GM23338 (cell line): ENCODE measurements around the gene HFE. TPM values are rescaled to one million over a fixed set of nuclear protein-coding genes. Genes with fewer than 3 reads are reported as not detected.

Experiments
- ATAC-seq: fragments of 200-7000 bp; cut with Tn5 transposase; 3 replicates; pipeline ENCODE4 v1.9.1; 2020
- DNase-seq: peaks from one replicate; pipeline ENCODE4 v3.0.0-alpha.2; 2015; ENCODE audit warnings: low spot score
- H2AFZ ChIP-seq: fragments of 200-600 bp; sonication (generic); 2 replicates; pipeline ENCODE4 v1.8.0; 2016; ENCODE audit warnings: antibody characterized with exemption, mild to moderate bottlenecking, moderate library complexity
- H3F3A ChIP-seq: fragments of 200-600 bp; sonication (generic); replicated peaks from 2 replicates; pipeline ENCODE4 v1.8.0; 2017; ENCODE audit warnings: antibody characterized with exemption, mixed run types, low read depth
- H3K27ac ChIP-seq: fragments of 200-600 bp; sonication (generic); 2 replicates; pipeline ENCODE4 v1.6.1; 2016; ENCODE audit warnings: low read depth
- H3K27me3 ChIP-seq: fragments of 200-600 bp; sonication (generic); 2 replicates; pipeline ENCODE4 v1.8.0; 2016; ENCODE audit warnings: mild to moderate bottlenecking, mixed run types, moderate library complexity; ENCODE audit not compliant: insufficient read depth
- H3K36me3 ChIP-seq: fragments of 200-600 bp; sonication (generic); 2 replicates; pipeline ENCODE4 v1.8.0; 2016; ENCODE audit warnings: mild to moderate bottlenecking; ENCODE audit not compliant: insufficient read depth
- H3K4me1 ChIP-seq: fragments of 200-600 bp; sonication (generic); 2 replicates; pipeline ENCODE4 v1.8.0; 2016; ENCODE audit warnings: mild to moderate bottlenecking, moderate library complexity; ENCODE audit not compliant: insufficient read depth
- H3K4me2 ChIP-seq: fragments of 200-600 bp; sonication (generic); 2 replicates; pipeline ENCODE4 v1.7.1; 2017; ENCODE audit warnings: mixed run types
- H3K4me3 ChIP-seq: fragments of 200-600 bp; sonication (generic); 2 replicates; pipeline ENCODE4 v1.6.1; 2016; ENCODE audit warnings: mixed run types
- H3K79me2 ChIP-seq: fragments of 200-600 bp; sonication (generic); replicated peaks from 2 replicates; pipeline ENCODE4 v1.8.0; 2017; ENCODE audit warnings: mild to moderate bottlenecking; ENCODE audit not compliant: insufficient read depth
- H3K9me2 ChIP-seq: fragments of 200-600 bp; sonication (generic); 2 replicates; pipeline ENCODE4 v1.8.0; 2017; ENCODE audit not compliant: insufficient read depth
- H4K20me1 ChIP-seq: fragments of 200-600 bp; sonication (generic); replicated peaks from 2 replicates; pipeline ENCODE4 v1.8.0; 2017; ENCODE audit warnings: mild to moderate bottlenecking; ENCODE audit not compliant: insufficient read depth
- H3K27ac Mint-ChIP-seq: 2 replicates; pipeline ENCODE4 v1.8.0; 2020; ENCODE audit warnings: inconsistent platforms, mild to moderate bottlenecking, moderate library complexity, mixed read lengths
- H3K27me3 Mint-ChIP-seq: 3 replicates; pipeline ENCODE4 v1.8.0; 2022; ENCODE audit warnings: low read depth, mild to moderate bottlenecking, moderate library complexity, mixed read lengths, inconsistent platforms; ENCODE audit not compliant: insufficient read depth, poor library complexity
- H3K36me3 Mint-ChIP-seq: 3 replicates; pipeline ENCODE4 v1.8.0; 2021; ENCODE audit warnings: low read depth, mild to moderate bottlenecking, inconsistent platforms, moderate library complexity, mixed read lengths
- H3K4me1 Mint-ChIP-seq: 3 replicates; pipeline ENCODE4 v1.8.0; 2020; ENCODE audit warnings: mild to moderate bottlenecking, inconsistent platforms, mixed read lengths
- H3K4me3 Mint-ChIP-seq: 3 replicates; pipeline ENCODE4 v1.8.0; 2021; ENCODE audit warnings: moderate library complexity, mild to moderate bottlenecking, inconsistent platforms, mixed read lengths
- H3K9me3 Mint-ChIP-seq: 3 replicates; pipeline ENCODE4 v1.8.0; 2020; ENCODE audit warnings: moderate library complexity, mild to moderate bottlenecking, inconsistent platforms, mixed read lengths
- CREB1 ChIP-seq: fragments of 250-450 bp; sonication (Bioruptor Pico); IDR thresholded peaks from 2 replicates; pipeline ENCODE4 v1.5.0; 2020; ENCODE audit warnings: low read depth, mild to moderate bottlenecking, moderate library complexity
- EZH2 ChIP-seq: fragments of 200-600 bp; sonication (generic); IDR thresholded peaks from one replicate; pipeline ENCODE4 v1.8.0; 2017; ENCODE audit warnings: antibody characterized with exemption, mild to moderate bottlenecking, low read depth; ENCODE audit not compliant: unreplicated experiment
- EZH2phosphoT487 ChIP-seq: fragments of 200-600 bp; sonication (generic); IDR thresholded peaks from one replicate; pipeline ENCODE4 v1.8.1; 2018; ENCODE audit warnings: antibody characterized with exemption; ENCODE audit not compliant: unreplicated experiment
- JUNB ChIP-seq: IDR thresholded peaks from one replicate; pipeline ENCODE4 v1.6.1; 2016; ENCODE audit warnings: antibody characterized with exemption; ENCODE audit not compliant: unreplicated experiment
- NANOG ChIP-seq: IDR thresholded peaks from 2 replicates; pipeline ENCODE4 v1.6.1; 2016; ENCODE audit warnings: antibody characterized with exemption, borderline replicate concordance
- POLR2AphosphoS5 ChIP-seq: IDR thresholded peaks from 2 replicates; pipeline ENCODE4 v1.6.1; 2016; ENCODE audit warnings: antibody characterized with exemption, low read depth
- ZNF114 ChIP-seq: fragments of 250-450 bp; sonication (Bioruptor Pico); IDR thresholded peaks from 2 replicates; pipeline ENCODE4 v1.5.0; 2020; ENCODE audit warnings: mild to moderate bottlenecking, moderate library complexity
- ZNF331 ChIP-seq: fragments of 250-450 bp; sonication (Bioruptor Pico); IDR thresholded peaks from 2 replicates; pipeline ENCODE4 v1.5.0; 2020; ENCODE audit warnings: low read depth, mild to moderate bottlenecking, moderate library complexity
- polyA plus RNA-seq: library from polyadenylated mRNA; unstranded; fragments of >200 nt; fragmentation: Nextera tagmentation; extraction: Ambion mirVana; gene quantifications from 2 replicates; pipeline ENCODE4 v1.2.1, GENCODE V29; 2016
- total RNA-seq: library from RNA; depleted of rRNA; stranded (reverse); fragments of >200 nt; shearing (Covaris generic); gene quantifications from 2 replicates; pipeline ENCODE4 v1.2.3, GENCODE V29; 2014
- TF ChIP-seq, protein P1 (sequence below), 2 experiments: fragments of 200-600 bp in 1 of 2; sonication (generic) in 1 of 2; conservative IDR thresholded peaks; 2 replicates each; pipeline versions ENCODE4 v1.5.1 to v1.6.1; 2016 to 2017; ENCODE audit warnings: antibody characterized with exemption in 2 of 2, low read depth in 2 of 2, mild to moderate bottlenecking in 2 of 2, moderate library complexity in 1 of 2
- TF ChIP-seq, protein P2 (sequence below): IDR thresholded peaks from one replicate; pipeline ENCODE4 v1.6.1; 2018; ENCODE audit warnings: antibody characterized with exemption; ENCODE audit not compliant: unreplicated experiment
- TF ChIP-seq, protein P3 (sequence below): IDR thresholded peaks from 2 replicates; pipeline ENCODE4 v1.6.1; 2016; ENCODE audit warnings: antibody characterized with exemption
- TF ChIP-seq, protein P4 (sequence below): fragments of 250-450 bp; sonication (Bioruptor Pico); IDR thresholded peaks from 2 replicates; pipeline ENCODE4 v1.5.0; 2020; ENCODE audit warnings: mild to moderate bottlenecking, moderate library complexity

Gene HFE
- total and polyA plus RNA-seq, 2 experiments from 2014 or later = 0.53 to 0.63 TPM

DNA sequence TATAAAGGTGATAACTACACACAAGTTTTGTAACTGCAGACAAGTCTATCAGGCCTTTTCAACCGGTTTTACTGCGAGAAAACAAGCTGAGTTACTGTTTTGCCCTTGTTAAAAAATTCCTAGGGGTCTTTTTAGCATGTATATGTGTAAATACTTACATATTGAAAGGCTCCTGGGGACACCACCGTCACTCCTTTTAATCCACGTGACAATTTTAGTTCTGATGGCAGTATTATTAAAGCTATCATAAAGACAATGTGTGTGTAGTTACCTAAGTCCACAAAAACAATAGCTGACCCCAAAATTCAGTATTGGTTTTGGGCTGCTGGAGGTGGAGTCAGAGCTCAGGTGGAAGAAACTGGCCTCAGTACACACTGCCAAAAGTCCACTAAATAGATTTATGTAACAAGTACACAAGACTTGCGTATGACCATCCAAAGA is 41.3 kb upstream of the HFE start:
- peaks cover 2% of the 10 kb centered on the region; the same call in 2 of the 3 replicates for H3K36me3 Mint-ChIP-seq
- H3K27ac Mint-ChIP-seq = peak overlapping the region; percentile 97
- Histone ChIP-seq H2AFZ (no peak overlapping the region), H3K79me2 (no peaks in the 10 kb centered on the region), H3K4me2 (no peak overlapping the region), H3K4me3 (no peak overlapping the region), H3K27ac (peak overlapping the region; percentile 56; the same call in 1 of the 2 replicates), H3F3A (no peaks in the 10 kb centered on the region), H3K9me2 (no peaks in the 10 kb centered on the region), H3K27me3 (no peaks in the 10 kb centered on the region), H4K20me1 (no peaks in the 10 kb centered on the region), H3K4me1 (peaks cover 12% of the 10 kb centered on the region; the same call in 1 of the 2 replicates), H3K36me3 (no peaks in the 10 kb centered on the region)
- H3K27me3 Mint-ChIP-seq = peaks cover 17% of the 10 kb centered on the region
- ATAC-seq = no peak
- H3K9me3 Mint-ChIP-seq = peaks cover 3% of the 10 kb centered on the region; the same call in 1 of the 3 replicates
- H3K4me1 Mint-ChIP-seq = peaks cover 34% of the 10 kb centered on the region
- no peak for DNase-seq
- no peak for TF ChIP-seq JUNB
- no peak for TF ChIP-seq CREB1 (CRISPR knock-in tag)
- TF ChIP-seq, protein P1, sequence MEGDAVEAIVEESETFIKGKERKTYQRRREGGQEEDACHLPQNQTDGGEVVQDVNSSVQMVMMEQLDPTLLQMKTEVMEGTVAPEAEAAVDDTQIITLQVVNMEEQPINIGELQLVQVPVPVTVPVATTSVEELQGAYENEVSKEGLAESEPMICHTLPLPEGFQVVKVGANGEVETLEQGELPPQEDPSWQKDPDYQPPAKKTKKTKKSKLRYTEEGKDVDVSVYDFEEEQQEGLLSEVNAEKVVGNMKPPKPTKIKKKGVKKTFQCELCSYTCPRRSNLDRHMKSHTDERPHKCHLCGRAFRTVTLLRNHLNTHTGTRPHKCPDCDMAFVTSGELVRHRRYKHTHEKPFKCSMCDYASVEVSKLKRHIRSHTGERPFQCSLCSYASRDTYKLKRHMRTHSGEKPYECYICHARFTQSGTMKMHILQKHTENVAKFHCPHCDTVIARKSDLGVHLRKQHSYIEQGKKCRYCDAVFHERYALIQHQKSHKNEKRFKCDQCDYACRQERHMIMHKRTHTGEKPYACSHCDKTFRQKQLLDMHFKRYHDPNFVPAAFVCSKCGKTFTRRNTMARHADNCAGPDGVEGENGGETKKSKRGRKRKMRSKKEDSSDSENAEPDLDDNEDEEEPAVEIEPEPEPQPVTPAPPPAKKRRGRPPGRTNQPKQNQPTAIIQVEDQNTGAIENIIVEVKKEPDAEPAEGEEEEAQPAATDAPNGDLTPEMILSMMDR (conservative IDR thresholded peaks at IDR 0.05; ENCODE audit: low read depth in 2 of 2) = no peak
- TF ChIP-seq EZH2 = no peak
- TF ChIP-seq, protein P2, sequence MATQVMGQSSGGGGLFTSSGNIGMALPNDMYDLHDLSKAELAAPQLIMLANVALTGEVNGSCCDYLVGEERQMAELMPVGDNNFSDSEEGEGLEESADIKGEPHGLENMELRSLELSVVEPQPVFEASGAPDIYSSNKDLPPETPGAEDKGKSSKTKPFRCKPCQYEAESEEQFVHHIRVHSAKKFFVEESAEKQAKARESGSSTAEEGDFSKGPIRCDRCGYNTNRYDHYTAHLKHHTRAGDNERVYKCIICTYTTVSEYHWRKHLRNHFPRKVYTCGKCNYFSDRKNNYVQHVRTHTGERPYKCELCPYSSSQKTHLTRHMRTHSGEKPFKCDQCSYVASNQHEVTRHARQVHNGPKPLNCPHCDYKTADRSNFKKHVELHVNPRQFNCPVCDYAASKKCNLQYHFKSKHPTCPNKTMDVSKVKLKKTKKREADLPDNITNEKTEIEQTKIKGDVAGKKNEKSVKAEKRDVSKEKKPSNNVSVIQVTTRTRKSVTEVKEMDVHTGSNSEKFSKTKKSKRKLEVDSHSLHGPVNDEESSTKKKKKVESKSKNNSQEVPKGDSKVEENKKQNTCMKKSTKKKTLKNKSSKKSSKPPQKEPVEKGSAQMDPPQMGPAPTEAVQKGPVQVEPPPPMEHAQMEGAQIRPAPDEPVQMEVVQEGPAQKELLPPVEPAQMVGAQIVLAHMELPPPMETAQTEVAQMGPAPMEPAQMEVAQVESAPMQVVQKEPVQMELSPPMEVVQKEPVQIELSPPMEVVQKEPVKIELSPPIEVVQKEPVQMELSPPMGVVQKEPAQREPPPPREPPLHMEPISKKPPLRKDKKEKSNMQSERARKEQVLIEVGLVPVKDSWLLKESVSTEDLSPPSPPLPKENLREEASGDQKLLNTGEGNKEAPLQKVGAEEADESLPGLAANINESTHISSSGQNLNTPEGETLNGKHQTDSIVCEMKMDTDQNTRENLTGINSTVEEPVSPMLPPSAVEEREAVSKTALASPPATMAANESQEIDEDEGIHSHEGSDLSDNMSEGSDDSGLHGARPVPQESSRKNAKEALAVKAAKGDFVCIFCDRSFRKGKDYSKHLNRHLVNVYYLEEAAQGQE = no peak
- TF ChIP-seq EZH2phosphoT487 = no peak
- no peak for TF ChIP-seq POLR2AphosphoS5
- TF ChIP-seq NANOG = no peak
- TF ChIP-seq, protein P3, sequence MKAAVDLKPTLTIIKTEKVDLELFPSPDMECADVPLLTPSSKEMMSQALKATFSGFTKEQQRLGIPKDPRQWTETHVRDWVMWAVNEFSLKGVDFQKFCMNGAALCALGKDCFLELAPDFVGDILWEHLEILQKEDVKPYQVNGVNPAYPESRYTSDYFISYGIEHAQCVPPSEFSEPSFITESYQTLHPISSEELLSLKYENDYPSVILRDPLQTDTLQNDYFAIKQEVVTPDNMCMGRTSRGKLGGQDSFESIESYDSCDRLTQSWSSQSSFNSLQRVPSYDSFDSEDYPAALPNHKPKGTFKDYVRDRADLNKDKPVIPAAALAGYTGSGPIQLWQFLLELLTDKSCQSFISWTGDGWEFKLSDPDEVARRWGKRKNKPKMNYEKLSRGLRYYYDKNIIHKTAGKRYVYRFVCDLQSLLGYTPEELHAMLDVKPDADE = no peak
- TF ChIP-seq, protein P4, sequence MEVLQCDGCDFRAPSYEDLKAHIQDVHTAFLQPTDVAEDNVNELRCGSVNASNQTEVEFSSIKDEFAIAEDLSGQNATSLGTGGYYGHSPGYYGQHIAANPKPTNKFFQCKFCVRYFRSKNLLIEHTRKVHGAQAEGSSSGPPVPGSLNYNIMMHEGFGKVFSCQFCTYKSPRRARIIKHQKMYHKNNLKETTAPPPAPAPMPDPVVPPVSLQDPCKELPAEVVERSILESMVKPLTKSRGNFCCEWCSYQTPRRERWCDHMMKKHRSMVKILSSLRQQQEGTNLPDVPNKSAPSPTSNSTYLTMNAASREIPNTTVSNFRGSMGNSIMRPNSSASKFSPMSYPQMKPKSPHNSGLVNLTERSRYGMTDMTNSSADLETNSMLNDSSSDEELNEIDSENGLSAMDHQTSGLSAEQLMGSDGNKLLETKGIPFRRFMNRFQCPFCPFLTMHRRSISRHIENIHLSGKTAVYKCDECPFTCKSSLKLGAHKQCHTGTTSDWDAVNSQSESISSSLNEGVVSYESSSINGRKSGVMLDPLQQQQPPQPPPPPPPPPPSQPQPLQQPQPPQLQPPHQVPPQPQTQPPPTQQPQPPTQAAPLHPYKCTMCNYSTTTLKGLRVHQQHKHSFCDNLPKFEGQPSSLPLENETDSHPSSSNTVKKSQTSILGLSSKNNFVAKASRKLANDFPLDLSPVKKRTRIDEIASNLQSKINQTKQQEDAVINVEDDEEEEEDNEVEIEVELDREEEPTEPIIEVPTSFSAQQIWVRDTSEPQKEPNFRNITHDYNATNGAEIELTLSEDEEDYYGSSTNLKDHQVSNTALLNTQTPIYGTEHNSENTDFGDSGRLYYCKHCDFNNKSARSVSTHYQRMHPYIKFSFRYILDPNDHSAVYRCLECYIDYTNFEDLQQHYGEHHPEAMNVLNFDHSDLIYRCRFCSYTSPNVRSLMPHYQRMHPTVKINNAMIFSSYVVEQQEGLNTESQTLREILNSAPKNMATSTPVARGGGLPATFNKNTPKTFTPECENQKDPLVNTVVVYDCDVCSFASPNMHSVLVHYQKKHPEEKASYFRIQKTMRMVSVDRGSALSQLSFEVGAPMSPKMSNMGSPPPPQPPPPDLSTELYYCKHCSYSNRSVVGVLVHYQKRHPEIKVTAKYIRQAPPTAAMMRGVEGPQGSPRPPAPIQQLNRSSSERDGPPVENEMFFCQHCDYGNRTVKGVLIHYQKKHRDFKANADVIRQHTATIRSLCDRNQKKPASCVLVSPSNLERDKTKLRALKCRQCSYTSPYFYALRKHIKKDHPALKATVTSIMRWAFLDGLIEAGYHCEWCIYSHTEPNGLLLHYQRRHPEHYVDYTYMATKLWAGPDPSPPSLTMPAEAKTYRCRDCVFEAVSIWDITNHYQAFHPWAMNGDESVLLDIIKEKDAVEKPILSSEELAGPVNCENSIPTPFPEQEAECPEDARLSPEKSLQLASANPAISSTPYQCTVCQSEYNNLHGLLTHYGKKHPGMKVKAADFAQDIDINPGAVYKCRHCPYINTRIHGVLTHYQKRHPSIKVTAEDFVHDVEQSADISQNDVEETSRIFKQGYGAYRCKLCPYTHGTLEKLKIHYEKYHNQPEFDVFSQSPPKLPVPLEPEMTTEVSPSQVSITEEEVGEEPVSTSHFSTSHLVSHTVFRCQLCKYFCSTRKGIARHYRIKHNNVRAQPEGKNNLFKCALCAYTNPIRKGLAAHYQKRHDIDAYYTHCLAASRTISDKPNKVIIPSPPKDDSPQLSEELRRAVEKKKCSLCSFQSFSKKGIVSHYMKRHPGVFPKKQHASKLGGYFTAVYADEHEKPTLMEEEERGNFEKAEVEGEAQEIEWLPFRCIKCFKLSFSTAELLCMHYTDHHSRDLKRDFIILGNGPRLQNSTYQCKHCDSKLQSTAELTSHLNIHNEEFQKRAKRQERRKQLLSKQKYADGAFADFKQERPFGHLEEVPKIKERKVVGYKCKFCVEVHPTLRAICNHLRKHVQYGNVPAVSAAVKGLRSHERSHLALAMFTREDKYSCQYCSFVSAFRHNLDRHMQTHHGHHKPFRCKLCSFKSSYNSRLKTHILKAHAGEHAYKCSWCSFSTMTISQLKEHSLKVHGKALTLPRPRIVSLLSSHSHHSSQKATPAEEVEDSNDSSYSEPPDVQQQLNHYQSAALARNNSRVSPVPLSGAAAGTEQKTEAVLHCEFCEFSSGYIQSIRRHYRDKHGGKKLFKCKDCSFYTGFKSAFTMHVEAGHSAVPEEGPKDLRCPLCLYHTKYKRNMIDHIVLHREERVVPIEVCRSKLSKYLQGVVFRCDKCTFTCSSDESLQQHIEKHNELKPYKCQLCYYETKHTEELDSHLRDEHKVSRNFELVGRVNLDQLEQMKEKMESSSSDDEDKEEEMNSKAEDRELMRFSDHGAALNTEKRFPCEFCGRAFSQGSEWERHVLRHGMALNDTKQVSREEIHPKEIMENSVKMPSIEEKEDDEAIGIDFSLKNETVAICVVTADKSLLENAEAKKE (CRISPR knock-in tag) = no peak
- no peak for TF ChIP-seq ZNF331 (CRISPR knock-in tag)
- TF ChIP-seq ZNF114 (CRISPR knock-in tag) = no peak
- peak overlapping the region; percentile 74 for H3K4me3 Mint-ChIP-seq
